Lower lobe of right lung (tissue), 2 donors: ENCODE data around the gene IFI27L1. TPM values are rescaled to one million over a fixed set of nuclear protein-coding genes. Genes with fewer than 3 reads are reported as not detected.
A peak's percentile ranks its signal among the peaks of the same experiment; 100 is the strongest.
"Not testable (repeated sequence)": the region's sequence is repeated elsewhere in the genome, so short reads cannot be mapped to it uniquely, and the experiment has no call there.

Source experiments
- ATAC-seq, 2 donors: fragments of 200-7000 bp; cut with Tn5 transposase; one replicate each; pipeline ENCODE4 v1.9.1; 2020 to 2022; ENCODE audit warnings: mild to moderate bottlenecking in 2 of 2, moderate library complexity in 2 of 2
- DNase-seq: peaks from one replicate; pipeline ENCODE4 v3.0.0-alpha.2; 2020
- H3K27ac ChIP-seq: fragments of 200-600 bp; one replicate; pipeline ENCODE4 v1.8.0; 2022
- H3K27me3 ChIP-seq: fragments of 200-600 bp; one replicate; pipeline ENCODE4 v1.8.0; 2022; ENCODE audit warnings: low read depth
- H3K36me3 ChIP-seq: fragments of 200-600 bp; one replicate; pipeline ENCODE4 v1.8.0; 2022; ENCODE audit warnings: mild to moderate bottlenecking
- H3K4me1 ChIP-seq: fragments of 200-600 bp; one replicate; pipeline ENCODE4 v1.8.0; 2022
- H3K4me3 ChIP-seq: fragments of 200-600 bp; one replicate; pipeline ENCODE4 v1.8.0; 2022; ENCODE audit warnings: mild to moderate bottlenecking
- H3K9me3 ChIP-seq: fragments of 200-600 bp; one replicate; pipeline ENCODE4 v1.8.0; 2022
- intact Hi-C: fragments of 100-400 bp; cut with DNase I; formaldehyde crosslinking; loops from one replicate; pipeline ENCODE4 v1.11.0; 2022
- total RNA-seq: library from RNA; stranded (reverse); fragmentation: NEBNext Ultra II Directional; extraction: Animal tissue kit (Norgen Biotek cat#: 25700); gene quantifications from one replicate; pipeline ENCODE4 v1.2.1, GENCODE V29; 2021
- TF ChIP-seq, protein P1 (sequence below): fragments of 200-600 bp; IDR thresholded peaks from one replicate; pipeline ENCODE4 v1.8.0; 2022; ENCODE audit warnings: antibody characterized with exemption, mild to moderate bottlenecking
- donor health status: DM: no; HTN: yes; CAD: no; lungs with severe emphysema.

The IFI27L1 gene
- total RNA-seq, 1 donor from 2014 or later: 10.9 TPM

DNA sequence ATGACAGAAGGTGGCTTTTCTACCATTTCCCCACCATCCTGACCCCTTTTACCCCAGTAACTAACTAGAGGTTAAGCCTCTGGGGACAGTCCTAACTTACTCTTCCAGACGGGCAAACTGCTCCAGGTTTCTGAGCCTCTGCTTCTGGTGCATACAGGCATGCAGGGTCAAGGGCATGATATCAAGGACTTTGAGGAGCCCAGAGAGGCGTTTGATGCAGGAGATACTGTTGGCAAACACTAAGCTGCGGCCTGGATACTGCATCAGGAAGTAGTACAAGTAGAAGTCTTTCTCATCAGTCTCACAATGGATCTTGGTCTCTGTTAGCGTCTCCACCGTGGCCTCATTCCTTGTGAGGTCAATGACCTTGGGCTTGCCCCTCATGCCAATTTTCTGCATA, 21.1 kb upstream of the IFI27L1 start:
- TF ChIP-seq, protein P1, sequence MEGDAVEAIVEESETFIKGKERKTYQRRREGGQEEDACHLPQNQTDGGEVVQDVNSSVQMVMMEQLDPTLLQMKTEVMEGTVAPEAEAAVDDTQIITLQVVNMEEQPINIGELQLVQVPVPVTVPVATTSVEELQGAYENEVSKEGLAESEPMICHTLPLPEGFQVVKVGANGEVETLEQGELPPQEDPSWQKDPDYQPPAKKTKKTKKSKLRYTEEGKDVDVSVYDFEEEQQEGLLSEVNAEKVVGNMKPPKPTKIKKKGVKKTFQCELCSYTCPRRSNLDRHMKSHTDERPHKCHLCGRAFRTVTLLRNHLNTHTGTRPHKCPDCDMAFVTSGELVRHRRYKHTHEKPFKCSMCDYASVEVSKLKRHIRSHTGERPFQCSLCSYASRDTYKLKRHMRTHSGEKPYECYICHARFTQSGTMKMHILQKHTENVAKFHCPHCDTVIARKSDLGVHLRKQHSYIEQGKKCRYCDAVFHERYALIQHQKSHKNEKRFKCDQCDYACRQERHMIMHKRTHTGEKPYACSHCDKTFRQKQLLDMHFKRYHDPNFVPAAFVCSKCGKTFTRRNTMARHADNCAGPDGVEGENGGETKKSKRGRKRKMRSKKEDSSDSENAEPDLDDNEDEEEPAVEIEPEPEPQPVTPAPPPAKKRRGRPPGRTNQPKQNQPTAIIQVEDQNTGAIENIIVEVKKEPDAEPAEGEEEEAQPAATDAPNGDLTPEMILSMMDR: no peak
- no peaks in the 10 kb centered on the region for H3K27me3 ChIP-seq
- peaks cover 76% of the 10 kb centered on the region for H3K36me3 ChIP-seq
- no peak overlapping the region for H3K4me3 ChIP-seq
- DNase-seq (no peak), ATAC-seq (no peak)
- no peak overlapping the region for H3K27ac ChIP-seq
- no peaks in the 10 kb centered on the region for H3K9me3 ChIP-seq
- intact Hi-C loops: no loop called here
- peaks cover 9% of the 10 kb centered on the region for H3K4me1 ChIP-seq

- Histone ChIP-seq H3K27ac (no peak overlapping the region), H3K4me3 (no peak overlapping the region), H3K4me1 (peaks cover 27% of the 10 kb centered on the region), H3K27me3 (no peaks in the 10 kb centered on the region), H3K9me3 (no peaks in the 10 kb centered on the region), H3K36me3 (peaks cover 52% of the 10 kb centered on the region)
- ATAC-seq (no peak), DNase-seq (no peak)
- intact Hi-C loops: no loop called here
- TF ChIP-seq, protein P1: no peak
Measured at GRCh38 chr14:94062344-94062940, 18.7 kb upstream of the IFI27L1 start.

DNA sequence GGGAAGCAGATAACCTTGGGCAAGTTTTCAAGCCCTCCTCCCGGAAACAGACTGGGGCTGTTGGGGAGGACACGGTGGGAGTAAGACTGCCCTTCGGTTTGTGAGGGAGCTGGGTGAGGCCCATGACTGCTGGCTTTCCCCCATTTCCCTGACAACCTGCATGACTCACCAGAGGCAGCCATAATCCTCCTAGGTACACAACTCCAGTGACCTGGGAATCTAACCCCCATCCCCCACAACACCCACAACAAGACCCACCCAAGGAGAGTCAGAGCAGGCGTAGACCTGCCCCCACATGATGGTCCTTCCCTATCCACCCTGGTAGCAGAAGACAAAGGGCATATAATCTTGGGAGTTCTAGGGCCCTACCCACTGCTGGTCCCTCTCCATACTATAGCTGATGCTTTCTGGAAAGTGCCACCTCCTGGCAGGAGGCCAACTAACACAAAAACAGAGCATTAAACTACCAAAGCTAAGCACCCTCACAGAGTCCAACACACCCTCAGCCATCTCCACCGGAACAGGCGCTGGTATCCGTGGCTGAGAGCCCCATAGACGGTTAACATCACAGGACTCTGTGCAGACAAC, 14.9 kb upstream of the IFI27L1 start:
- H3K27ac ChIP-seq: no peak overlapping the region
- peak in 1 of 2 donors; percentile 61 for ATAC-seq

DNA sequence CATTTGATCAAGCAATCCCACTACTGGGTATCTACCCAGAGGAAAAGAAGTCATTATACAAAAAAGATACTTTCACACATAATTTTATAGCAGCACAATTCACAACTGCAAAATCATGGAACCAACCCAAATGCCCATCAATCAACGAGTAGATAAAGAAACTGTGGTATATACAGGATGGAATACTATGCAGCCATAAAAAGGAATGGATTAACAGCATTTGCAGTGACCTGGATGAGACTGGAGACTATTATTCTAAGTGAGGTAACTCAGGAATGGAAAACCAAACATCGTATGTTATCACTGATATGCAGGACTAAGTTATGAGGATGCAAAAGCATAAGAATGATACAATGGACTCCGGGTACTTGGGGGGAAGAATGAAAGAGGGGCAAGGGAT, 9.0 kb upstream of the IFI27L1 start:
- H3K4me3 ChIP-seq, H3K36me3 ChIP-seq, DNase-seq, H3K27ac ChIP-seq, intact Hi-C loops, ATAC-seq, H3K27me3 ChIP-seq: not testable (repeated sequence)
- Histone ChIP-seq H3K4me1 (peaks cover 18% of the 10 kb centered on the region), H3K9me3 (peaks cover 23% of the 10 kb centered on the region)

More for the DNA sequence above, 14.9 kb upstream of the IFI27L1 start:
- no peaks in the 10 kb centered on the region for H3K27me3 ChIP-seq
- intact Hi-C loops: no loop called here
- peaks cover 10% of the 10 kb centered on the region for H3K9me3 ChIP-seq
- DNase-seq: no peak
- no peak overlapping the region for H3K4me3 ChIP-seq
- H3K36me3 ChIP-seq: peaks cover 14% of the 10 kb centered on the region
- peaks cover 18% of the 10 kb centered on the region for H3K4me1 ChIP-seq
- TF ChIP-seq, protein P1: no peak

DNA sequence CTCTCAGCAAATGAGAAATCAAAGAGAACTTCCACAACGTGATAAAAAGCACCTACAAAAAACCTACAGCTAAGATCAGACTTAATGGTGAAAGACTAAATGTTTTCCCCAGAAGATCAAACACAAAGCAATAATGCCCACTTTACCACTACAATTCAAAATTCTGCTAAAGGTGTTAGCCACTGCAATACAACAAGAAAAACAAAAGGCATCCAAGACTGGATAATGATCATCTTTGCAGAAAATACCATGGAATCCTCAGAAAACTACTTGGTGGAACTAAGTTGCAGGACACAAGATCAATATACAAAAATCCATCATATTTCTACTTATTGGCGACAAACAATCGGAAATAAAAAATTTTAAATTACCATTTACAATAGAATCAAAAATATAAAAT, 6.6 kb upstream of the IFI27L1 start:
- TF ChIP-seq, protein P1: no peak
- DNase-seq (no peak), ATAC-seq (no peak)
- no peaks in the 10 kb centered on the region for H3K27me3 ChIP-seq
- intact Hi-C loops: no loop called here
- H3K36me3 ChIP-seq: peaks cover 21% of the 10 kb centered on the region
- no peak overlapping the region for H3K27ac ChIP-seq
- peaks cover 17% of the 10 kb centered on the region for H3K9me3 ChIP-seq
- no peak overlapping the region for H3K4me3 ChIP-seq
- H3K4me1 ChIP-seq: peaks cover 42% of the 10 kb centered on the region

DNA sequence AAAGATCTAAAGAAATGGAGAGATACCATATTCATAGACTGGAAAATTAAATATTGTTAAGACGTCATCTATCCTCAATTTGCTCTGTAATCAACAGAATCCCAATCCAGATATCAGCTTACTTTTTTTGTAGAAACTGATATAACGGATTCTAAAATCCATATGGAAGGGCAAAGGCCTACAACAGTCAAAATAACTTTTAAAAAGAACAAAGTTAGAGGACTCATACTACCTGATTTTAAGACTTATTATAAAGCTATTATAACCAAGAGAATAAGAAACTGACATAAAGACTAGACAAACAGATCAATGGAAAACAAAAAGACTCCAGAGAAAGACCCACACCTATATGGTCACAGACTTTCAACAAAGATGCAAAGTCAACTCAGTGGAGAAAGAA, 6.1 kb upstream of the IFI27L1 start:
- Histone ChIP-seq H3K4me3 (no peak overlapping the region), H3K36me3 (peaks cover 21% of the 10 kb centered on the region), H3K9me3 (peaks cover 13% of the 10 kb centered on the region), H3K27ac (no peak overlapping the region), H3K27me3 (no peaks in the 10 kb centered on the region), H3K4me1 (peaks cover 47% of the 10 kb centered on the region)
- DNase-seq (no peak), ATAC-seq (no peak)
- intact Hi-C loops: no loop called here
- TF ChIP-seq, protein P1: no peak
